ENCODE measurements around the gene GFRA4. TPM values are rescaled to one million over a fixed set of nuclear protein-coding genes. Genes with fewer than 3 reads are reported as not detected.
A peak's percentile ranks its signal among the peaks of the same experiment; 100 is the strongest.

Gene GFRA4
- total and polyA plus RNA-seq, 7 experiments from 2014 or later = not detected

GRCh38 chr20:3631534-3631933 is 31.7 kb downstream of the GFRA4 start:
- H3K4me3 ChIP-seq (ENCODE audit: low read length) = no peak overlapping the region
- H3K27ac ChIP-seq (ENCODE audit: low read depth, low read length) = no peak overlapping the region
- DNase-seq (no peak), ATAC-seq (no peak)
- no peaks in the 10 kb centered on the region for H3K9me3 ChIP-seq (ENCODE audit: control insufficient read depth in 2 of 3, low read length in 3 of 3)
- CTCF ChIA-PET = no interaction called here
- H3K36me3 Mint-ChIP-seq = peaks cover 0 to 47% (median 25%) of the 10 kb centered on the region in 5 donors
- H3K27me3 Mint-ChIP-seq = no peaks in the 10 kb centered on the region
- POLR2A ChIA-PET = no interaction called here
- peaks cover 0 to 5% (median 0%) of the 10 kb centered on the region in 7 donors for H3K4me1 Mint-ChIP-seq
- H3K36me3 ChIP-seq (ENCODE audit: control insufficient read depth in 2 of 3, insufficient read depth in 3 of 3, low read length in 3 of 3) = peaks cover 0 to 6% (median 0%) of the 10 kb centered on the region in 3 experiments
- no peak overlapping the region for H3K4me3 Mint-ChIP-seq
- H3K9me3 Mint-ChIP-seq = no peaks in the 10 kb centered on the region
- H3K27ac Mint-ChIP-seq = no peak overlapping the region
- intact Hi-C loops (cut with micrococcal nuclease) = no loop called here
- H3K4me1 ChIP-seq (ENCODE audit: control insufficient read depth in 2 of 2, insufficient read depth in 2 of 2, low read length in 2 of 2) = no peaks in the 10 kb centered on the region
- no peaks in the 10 kb centered on the region for H3K27me3 ChIP-seq (ENCODE audit: control insufficient read depth in 2 of 2, insufficient read depth in 2 of 2, low read length in 2 of 2)

GRCh38 chr20:3630429-3630828 is 32.8 kb downstream of the GFRA4 start:
- Mint-ChIP-seq H3K27ac (no peak overlapping the region), H3K4me1 (peaks cover 0 to 5% (median 0%) of the 10 kb centered on the region in 7 donors), H3K36me3 (peaks cover 0 to 50% (median 25%) of the 10 kb centered on the region in 5 donors), H3K9me3 (no peaks in the 10 kb centered on the region), H3K4me3 (no peak overlapping the region), H3K27me3 (no peaks in the 10 kb centered on the region)
- POLR2A ChIA-PET = no interaction called here
- Histone ChIP-seq H3K27me3 (ENCODE audit: control insufficient read depth in 2 of 2, insufficient read depth in 2 of 2, low read length in 2 of 2) (no peaks in the 10 kb centered on the region), H3K9me3 (ENCODE audit: control insufficient read depth in 2 of 3, low read length in 3 of 3) (no peaks in the 10 kb centered on the region), H3K36me3 (ENCODE audit: control insufficient read depth in 2 of 3, insufficient read depth in 3 of 3, low read length in 3 of 3) (peaks cover 0 to 6% (median 0%) of the 10 kb centered on the region in 3 experiments), H3K4me3 (ENCODE audit: low read length) (no peak overlapping the region), H3K27ac (ENCODE audit: low read depth, low read length) (no peak overlapping the region), H3K4me1 (ENCODE audit: control insufficient read depth in 2 of 2, insufficient read depth in 2 of 2, low read length in 2 of 2) (no peaks in the 10 kb centered on the region)
- CTCF ChIA-PET = no interaction called here
- DNase-seq = no peak
- no peak for ATAC-seq
- intact Hi-C loops (cut with micrococcal nuclease) = no loop called here

DNA sequence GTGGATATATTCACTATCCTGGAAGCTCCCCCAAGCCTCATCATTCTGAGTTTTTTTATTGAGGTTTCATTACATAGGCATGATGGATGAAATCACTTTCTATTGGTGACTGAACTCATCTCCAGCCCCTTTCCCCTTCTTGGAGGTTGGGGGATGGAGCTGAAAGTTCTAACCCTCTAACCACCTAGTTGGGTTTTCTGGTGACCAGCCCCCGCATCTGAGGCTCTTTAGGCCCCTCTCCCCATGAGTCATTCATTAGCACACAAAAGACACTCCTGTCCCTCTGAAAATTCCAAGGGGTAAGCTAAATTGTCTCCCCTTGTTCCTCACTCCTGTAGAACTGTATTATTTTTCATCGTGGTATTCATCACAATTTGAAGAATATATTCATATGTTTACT is 33.3 kb downstream of the GFRA4 start:
- Histone ChIP-seq H3K4me1 (ENCODE audit: control insufficient read depth in 2 of 2, insufficient read depth in 2 of 2, low read length in 2 of 2) (no peaks in the 10 kb centered on the region), H3K4me3 (ENCODE audit: low read length) (no peak overlapping the region), H3K27ac (ENCODE audit: low read depth, low read length) (no peak overlapping the region), H3K9me3 (ENCODE audit: control insufficient read depth in 2 of 3, low read length in 3 of 3) (no peaks in the 10 kb centered on the region), H3K36me3 (ENCODE audit: control insufficient read depth in 2 of 3, insufficient read depth in 3 of 3, low read length in 3 of 3) (peaks cover 0 to 6% (median 0%) of the 10 kb centered on the region in 3 experiments), H3K27me3 (ENCODE audit: control insufficient read depth in 2 of 2, insufficient read depth in 2 of 2, low read length in 2 of 2) (no peaks in the 10 kb centered on the region)
- peak overlapping the region in 1 of 9 donors; percentile 3 for H3K27ac Mint-ChIP-seq
- no peaks in the 10 kb centered on the region for H3K9me3 Mint-ChIP-seq
- ChIA-PET CTCF (no interaction called here), POLR2A (no interaction called here)
- peaks cover 0 to 56% (median 25%) of the 10 kb centered on the region in 5 donors for H3K36me3 Mint-ChIP-seq
- H3K4me3 Mint-ChIP-seq = no peak overlapping the region
- intact Hi-C loops (cut with micrococcal nuclease) = no loop called here
- DNase-seq = no peak
- peaks cover 0 to 5% (median 0%) of the 10 kb centered on the region in 7 donors for H3K4me1 Mint-ChIP-seq
- H3K27me3 Mint-ChIP-seq = no peaks in the 10 kb centered on the region
- ATAC-seq = no peak

DNA sequence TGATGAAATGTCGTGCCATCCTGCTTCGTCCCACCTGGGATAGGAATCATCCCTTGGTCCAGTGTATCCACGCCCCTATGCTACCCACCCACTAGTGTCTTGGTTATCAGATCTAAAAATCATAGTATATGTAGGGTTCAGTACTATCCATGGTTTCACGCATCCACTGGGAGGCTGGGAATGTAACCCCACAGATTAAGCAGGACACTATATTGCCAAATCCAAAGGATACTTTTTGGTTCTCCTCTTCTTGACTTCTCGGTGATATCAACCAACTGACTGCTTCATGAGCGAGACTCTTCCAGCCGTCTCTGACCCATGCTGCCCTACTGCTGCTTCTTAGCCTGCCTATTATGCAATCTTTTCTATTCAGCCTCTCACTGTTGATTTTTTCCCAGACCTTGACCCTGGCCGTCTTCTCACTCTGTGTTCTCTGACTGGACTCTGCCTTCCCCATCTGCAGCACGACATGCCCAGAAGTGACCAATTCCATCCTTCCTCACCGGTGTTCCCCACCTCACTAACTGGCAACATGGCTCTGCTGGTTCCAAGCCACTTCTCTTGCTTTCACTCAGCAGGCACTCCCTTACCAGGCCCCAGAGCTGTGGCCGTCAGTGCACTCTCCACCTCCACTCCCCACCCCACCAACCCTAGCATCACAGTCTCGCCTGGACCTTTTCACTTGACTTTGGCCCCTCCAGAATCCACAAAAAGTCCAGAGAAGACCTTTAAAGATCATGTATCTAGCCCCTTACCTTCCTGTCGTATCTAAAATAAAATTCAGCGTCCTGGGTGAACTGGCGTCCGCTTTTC is 34.5 kb downstream of the GFRA4 start:
- ChIA-PET POLR2A (no interaction called here), CTCF (no interaction called here)
- Mint-ChIP-seq H3K4me1 (no peaks in the 10 kb centered on the region), H3K27me3 (no peaks in the 10 kb centered on the region), H3K9me3 (no peaks in the 10 kb centered on the region), H3K27ac (no peak overlapping the region), H3K4me3 (no peak overlapping the region), H3K36me3 (peaks cover 0 to 55% (median 24%) of the 10 kb centered on the region in 5 donors)
- intact Hi-C loops (cut with micrococcal nuclease) = no loop called here
- H3K36me3 ChIP-seq (ENCODE audit: control insufficient read depth in 2 of 3, insufficient read depth in 3 of 3, low read length in 3 of 3) = peaks cover 0 to 6% (median 0%) of the 10 kb centered on the region in 3 experiments
- H3K27me3 ChIP-seq (ENCODE audit: control insufficient read depth in 2 of 2, insufficient read depth in 2 of 2, low read length in 2 of 2) = no peaks in the 10 kb centered on the region
- no peak for DNase-seq
- H3K27ac ChIP-seq (ENCODE audit: low read depth, low read length) = no peak overlapping the region
- H3K9me3 ChIP-seq (ENCODE audit: control insufficient read depth in 2 of 3, low read length in 3 of 3) = no peaks in the 10 kb centered on the region
- no peak overlapping the region for H3K4me3 ChIP-seq (ENCODE audit: low read length)
- no peak for ATAC-seq
- H3K4me1 ChIP-seq (ENCODE audit: control insufficient read depth in 2 of 2, insufficient read depth in 2 of 2, low read length in 2 of 2) = no peaks in the 10 kb centered on the region

- ATAC-seq (no peak), DNase-seq (no peak)
- CTCF ChIA-PET = no interaction called here
- intact Hi-C loops (cut with micrococcal nuclease) = no loop called here
- Histone ChIP-seq H3K27me3 (ENCODE audit: control insufficient read depth in 2 of 2, insufficient read depth in 2 of 2, low read length in 2 of 2) (no peaks in the 10 kb centered on the region), H3K4me3 (ENCODE audit: low read length) (no peak overlapping the region), H3K4me1 (ENCODE audit: control insufficient read depth in 2 of 2, insufficient read depth in 2 of 2, low read length in 2 of 2) (no peaks in the 10 kb centered on the region), H3K9me3 (ENCODE audit: control insufficient read depth in 2 of 3, low read length in 3 of 3) (no peaks in the 10 kb centered on the region), H3K27ac (ENCODE audit: low read depth, low read length) (no peak overlapping the region), H3K36me3 (ENCODE audit: control insufficient read depth in 2 of 3, insufficient read depth in 3 of 3, low read length in 3 of 3) (peaks cover 0 to 6% (median 0%) of the 10 kb centered on the region in 3 experiments)
- Mint-ChIP-seq H3K9me3 (no peaks in the 10 kb centered on the region), H3K4me3 (no peak overlapping the region), H3K27me3 (no peaks in the 10 kb centered on the region), H3K36me3 (peaks cover 0 to 48% (median 22%) of the 10 kb centered on the region in 5 donors), H3K4me1 (no peaks in the 10 kb centered on the region), H3K27ac (no peak overlapping the region)
- POLR2A ChIA-PET = no interaction called here
Observed at GRCh38 chr20:3627476-3627875, 35.7 kb downstream of the GFRA4 start.

DNA sequence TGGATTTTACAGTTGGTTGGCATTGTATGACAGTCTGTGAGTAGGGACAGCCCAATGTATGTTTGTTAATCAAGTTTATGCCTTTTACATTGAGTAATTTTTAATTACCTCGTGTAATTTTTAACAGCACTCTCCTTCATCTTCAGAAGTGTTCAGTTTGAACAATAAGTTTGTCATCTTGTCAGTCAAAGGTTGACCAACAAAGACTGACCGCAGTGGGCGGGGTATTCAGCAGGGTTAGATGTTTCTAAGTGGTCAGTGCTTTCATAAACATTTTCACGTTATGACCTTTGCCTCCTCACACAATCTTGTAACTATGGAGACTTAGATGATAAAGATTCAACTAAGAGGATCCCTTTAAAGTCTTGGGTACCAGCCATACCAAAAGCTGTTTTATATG is 40.8 kb downstream of the GFRA4 start:
- ATAC-seq (no peak), DNase-seq (no peak)
- intact Hi-C loops (cut with micrococcal nuclease) = no loop called here
- POLR2A ChIA-PET = no interaction called here
- Mint-ChIP-seq H3K4me3 (no peak overlapping the region), H3K9me3 (no peaks in the 10 kb centered on the region), H3K36me3 (peaks cover 0 to 45% (median 11%) of the 10 kb centered on the region in 5 donors), H3K27me3 (no peaks in the 10 kb centered on the region), H3K4me1 (no peaks in the 10 kb centered on the region), H3K27ac (no peak overlapping the region)
- no peaks in the 10 kb centered on the region for H3K9me3 ChIP-seq (ENCODE audit: control insufficient read depth in 2 of 3, low read length in 3 of 3)
- H3K4me1 ChIP-seq (ENCODE audit: control insufficient read depth in 2 of 2, insufficient read depth in 2 of 2, low read length in 2 of 2) = no peaks in the 10 kb centered on the region
- H3K36me3 ChIP-seq (ENCODE audit: control insufficient read depth in 2 of 3, insufficient read depth in 3 of 3, low read length in 3 of 3) = peaks cover 0 to 4% (median 0%) of the 10 kb centered on the region in 3 experiments
- H3K4me3 ChIP-seq (ENCODE audit: low read length) = no peak overlapping the region
- H3K27me3 ChIP-seq (ENCODE audit: control insufficient read depth in 2 of 2, insufficient read depth in 2 of 2, low read length in 2 of 2) = no peaks in the 10 kb centered on the region
- CTCF ChIA-PET = no interaction called here
- H3K27ac ChIP-seq (ENCODE audit: low read depth, low read length) = no peak overlapping the region

DNA sequence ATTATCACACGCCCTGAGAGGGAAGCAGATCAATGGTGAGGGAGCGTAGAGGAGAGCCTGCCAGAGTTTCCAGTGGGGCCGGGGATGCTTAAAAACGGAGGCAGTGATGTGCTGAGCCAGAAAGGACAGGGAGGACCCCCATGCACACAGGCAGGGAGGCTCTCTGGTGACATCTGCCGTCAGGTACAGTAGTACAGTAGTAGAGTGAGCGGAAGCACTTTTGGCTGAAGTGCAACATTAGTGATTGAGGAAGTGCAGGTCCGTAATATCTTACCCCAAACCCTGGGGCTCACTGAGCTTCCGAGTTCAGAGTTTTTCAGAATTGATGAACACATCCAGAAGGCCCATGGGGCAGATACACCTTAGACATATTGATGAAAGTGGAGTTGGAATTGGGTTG is 42.1 kb downstream of the GFRA4 start:
- Mint-ChIP-seq H3K27me3 (no peaks in the 10 kb centered on the region), H3K4me1 (no peaks in the 10 kb centered on the region), H3K27ac (no peak overlapping the region), H3K9me3 (no peaks in the 10 kb centered on the region), H3K4me3 (no peak overlapping the region), H3K36me3 (peaks cover 0 to 47% (median 13%) of the 10 kb centered on the region in 5 donors)
- intact Hi-C loops (cut with micrococcal nuclease) = no loop called here
- no peak for DNase-seq
- no peak for ATAC-seq
- H3K9me3 ChIP-seq (ENCODE audit: control insufficient read depth in 2 of 3, low read length in 3 of 3) = no peaks in the 10 kb centered on the region
- CTCF ChIA-PET = interaction anchor here (0.5 kb wide), 1 partner anchor 595 kb away, joined by 3 read pairs; no protein-coding TSS in a partner anchor
- H3K27ac ChIP-seq (ENCODE audit: low read depth, low read length) = no peak overlapping the region
- peaks cover 0 to 1% (median 0%) of the 10 kb centered on the region in 3 experiments for H3K36me3 ChIP-seq (ENCODE audit: control insufficient read depth in 2 of 3, insufficient read depth in 3 of 3, low read length in 3 of 3)
- POLR2A ChIA-PET = no interaction called here
- H3K4me1 ChIP-seq (ENCODE audit: control insufficient read depth in 2 of 2, insufficient read depth in 2 of 2, low read length in 2 of 2) = no peaks in the 10 kb centered on the region
- H3K27me3 ChIP-seq (ENCODE audit: control insufficient read depth in 2 of 2, insufficient read depth in 2 of 2, low read length in 2 of 2) = no peaks in the 10 kb centered on the region
- H3K4me3 ChIP-seq (ENCODE audit: low read length) = no peak overlapping the region
